Measurements from ENCODE around the gene LRRC15.

Gene LRRC15

GRCh38 chr3:194364314-194364651, 5.3 kb downstream of the LRRC15 start:
- DNase-seq (ENCODE audit: low spot score) = no peak

- DNase-seq (ENCODE audit: low spot score) = no peak
These were observed 9.0 kb downstream of the LRRC15 start for GRCh38 chr3:194360568-194360967.

- DNase-seq (ENCODE audit: low spot score) = no peak
These were observed 11.9 kb downstream of the LRRC15 start for GRCh38 chr3:194357681-194358080.

- no peak for DNase-seq (ENCODE audit: low spot score)
These were observed 14.2 kb downstream of the LRRC15 start for GRCh38 chr3:194355379-194355778.

GRCh38 chr3:194354315-194354714, 15.2 kb downstream of the LRRC15 start:
- DNase-seq (ENCODE audit: low spot score) = no peak

- DNase-seq (ENCODE audit: low spot score) = no peak
These were observed 16.8 kb downstream of the LRRC15 start for GRCh38 chr3:194352667-194353246.

GRCh38 chr3:194351952-194352536, 17.5 kb downstream of the LRRC15 start:
- no peak for DNase-seq (ENCODE audit: low spot score)

GRCh38 chr3:194351080-194351672, 18.4 kb downstream of the LRRC15 start, which contains the start of gene CPN2:
TSS of gene CPN2 (minus strand) at chr3:194351328. CDS start at chr3:194342702, 8,626 bp downstream.
- no peak for DNase-seq (ENCODE audit: low spot score)

GRCh38 chr3:194350726-194351071, 18.8 kb downstream of the LRRC15 start:
- DNase-seq (ENCODE audit: low spot score) = no peak

- no peak for DNase-seq (ENCODE audit: low spot score)
These were observed 21.2 kb downstream of the LRRC15 start for GRCh38 chr3:194348354-194348753.

GRCh38 chr3:194346621-194347020, 22.9 kb downstream of the LRRC15 start:
- DNase-seq (ENCODE audit: low spot score) = no peak

- no peak for DNase-seq (ENCODE audit: low spot score)
These were observed 23.5 kb downstream of the LRRC15 start for GRCh38 chr3:194346035-194346434.

GRCh38 chr3:194344012-194344411, 25.5 kb downstream of the LRRC15 start:
- peak; percentile 72 for DNase-seq (ENCODE audit: low spot score)

GRCh38 chr3:194343561-194343893, 26.0 kb downstream of the LRRC15 start:
- no peak for DNase-seq (ENCODE audit: low spot score)

GRCh38 chr3:194342861-194343560, 26.5 kb downstream of the LRRC15 start:
- no peak for DNase-seq (ENCODE audit: low spot score)

GRCh38 chr3:194340757-194341400, 28.7 kb downstream of the LRRC15 start:
- DNase-seq (ENCODE audit: low spot score) = no peak

- no peak for DNase-seq (ENCODE audit: low spot score)
These were observed 29.7 kb downstream of the LRRC15 start for GRCh38 chr3:194339840-194340239.

GRCh38 chr3:194339356-194339755, 30.2 kb downstream of the LRRC15 start:
- DNase-seq (ENCODE audit: low spot score) = no peak

- no peak for DNase-seq (ENCODE audit: low spot score)
These were observed 31.4 kb downstream of the LRRC15 start for GRCh38 chr3:194337965-194338753.

- no peak for DNase-seq (ENCODE audit: low spot score)
These were observed 32.8 kb downstream of the LRRC15 start for GRCh38 chr3:194336601-194337355.

- no peak for DNase-seq (ENCODE audit: low spot score)
These were observed 35.6 kb downstream of the LRRC15 start for GRCh38 chr3:194333981-194334320.
